22Rv1 (cell line): Measurements from ENCODE around the gene RHOC.

ENCODE experiments used
- CTCF ChIP-seq: fragments of 450-650 bp; IDR thresholded peaks from 2 replicates; pipeline ENCODE4 v1.5.1; 2017; ENCODE audit warnings: mild to moderate bottlenecking
- ZFX ChIP-seq: fragments of 450-650 bp; IDR thresholded peaks from 2 replicates; pipeline ENCODE4 v1.6.1; 2017; ENCODE audit warnings: antibody characterized with exemption, borderline replicate concordance

GRCh38 chr1:112700290-112701226 is 6.4 kb downstream of the RHOC start:
- TF ChIP-seq CTCF (no peak), ZFX (no peak)
